NCI-H774 (cell line): ENCODE measurements around the gene LRP1B.
"Not testable (repeated sequence)": the region's sequence is repeated elsewhere in the genome, so short reads cannot be mapped to it uniquely, and the experiment has no call there.

Experiments
- DNase-seq: peaks from one replicate; lab custom pipeline; 2025; lab: John Stamatoyannopoulos, UW

Gene LRP1B

DNA sequence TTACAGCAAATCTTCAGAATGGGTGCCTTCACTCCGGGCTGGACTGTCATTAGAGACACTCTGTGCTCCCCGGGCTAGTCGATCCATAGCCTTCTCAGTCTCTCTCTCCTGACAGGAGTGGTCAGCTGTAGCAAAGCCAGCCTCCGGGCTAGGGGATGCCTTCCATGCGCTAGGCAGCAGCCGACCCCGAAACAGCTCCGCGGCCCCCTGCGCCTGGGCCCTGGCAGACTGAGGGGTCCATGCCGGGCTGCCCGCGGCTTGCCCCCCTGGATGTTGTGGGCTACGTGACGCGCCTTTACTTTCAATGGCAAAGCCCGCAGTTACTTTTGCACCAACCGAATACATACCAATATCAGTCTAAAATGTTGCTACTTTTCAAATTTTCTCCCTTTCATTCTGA lies 1447.2 kb downstream of the LRP1B start:
- DNase-seq, result no peak

DNA sequence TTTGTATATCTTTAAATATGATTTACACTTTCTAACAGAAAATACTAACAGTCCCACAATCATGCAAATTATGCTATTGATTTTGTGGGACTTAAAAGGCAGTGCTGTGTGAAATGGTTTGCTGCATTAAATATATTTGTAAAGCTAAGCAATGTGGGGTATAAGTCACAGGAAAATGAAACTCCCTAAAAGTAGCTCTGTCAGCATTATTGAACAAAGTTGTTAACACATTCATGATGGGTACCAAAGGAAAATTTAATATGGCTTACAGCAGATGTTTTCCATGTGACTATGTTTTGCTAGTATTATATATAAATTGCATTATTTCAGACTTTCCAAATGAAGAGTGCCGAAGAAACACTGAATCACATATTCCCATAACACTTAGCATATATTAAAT lies 1450.0 kb downstream of the LRP1B start:
- DNase-seq, result no peak

DNA sequence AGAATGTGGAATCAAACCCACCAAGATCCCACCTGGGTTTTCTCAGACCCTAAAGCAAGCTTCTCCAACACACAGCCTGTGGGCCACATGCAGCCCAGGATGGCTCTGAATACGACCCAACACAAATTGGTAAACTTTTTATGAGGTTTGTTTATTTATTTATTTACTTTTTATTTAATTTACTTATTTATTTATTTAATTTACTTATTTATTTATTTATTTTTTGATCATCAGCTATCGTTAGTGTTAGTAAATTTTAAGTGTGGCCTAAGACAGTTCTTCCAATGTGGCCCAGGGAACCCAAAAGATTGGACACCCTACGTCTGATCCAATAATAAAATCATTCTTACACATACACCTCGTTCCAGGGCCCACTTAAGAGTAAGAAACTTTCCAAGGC lies 1451.1 kb downstream of the LRP1B start:
- DNase-seq, result no peak

DNA sequence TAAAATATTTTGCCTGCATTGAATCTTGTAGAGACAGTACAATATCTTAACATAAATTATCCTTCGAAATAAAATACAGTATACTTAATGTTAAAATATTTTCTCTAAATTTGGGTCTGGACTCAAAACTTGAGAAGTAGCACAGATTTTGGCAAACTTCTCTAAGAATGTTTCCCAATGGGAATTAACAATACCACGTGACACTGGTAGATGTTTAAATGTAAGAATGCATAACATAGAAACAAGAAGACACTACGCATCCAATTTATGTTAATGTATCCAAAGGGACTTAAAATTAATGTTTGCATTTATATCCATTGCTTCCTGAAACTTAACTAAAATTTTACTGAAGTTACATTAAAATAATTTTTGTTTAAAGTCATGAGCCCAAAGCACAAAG lies 1460.9 kb downstream of the LRP1B start:
- no peak for DNase-seq

DNA sequence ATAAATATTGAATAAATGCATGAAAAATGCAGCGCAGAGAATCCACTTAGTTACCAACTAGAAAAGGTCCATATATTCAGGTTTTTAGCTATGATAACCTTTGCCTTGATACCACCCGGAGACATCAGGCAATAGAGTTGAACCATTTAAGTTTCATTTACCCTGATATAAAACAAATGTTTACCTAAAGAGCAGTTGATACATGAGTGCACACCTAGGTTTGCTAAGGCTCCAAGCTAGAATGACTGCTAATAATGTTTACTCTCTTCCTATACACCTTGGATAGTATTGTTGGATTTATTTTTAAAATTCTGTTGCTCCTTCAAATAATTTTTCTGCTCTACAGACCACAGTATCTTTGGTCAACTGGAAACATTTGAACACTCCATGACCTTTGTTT lies 1463.6 kb downstream of the LRP1B start:
- DNase-seq, result no peak

DNA sequence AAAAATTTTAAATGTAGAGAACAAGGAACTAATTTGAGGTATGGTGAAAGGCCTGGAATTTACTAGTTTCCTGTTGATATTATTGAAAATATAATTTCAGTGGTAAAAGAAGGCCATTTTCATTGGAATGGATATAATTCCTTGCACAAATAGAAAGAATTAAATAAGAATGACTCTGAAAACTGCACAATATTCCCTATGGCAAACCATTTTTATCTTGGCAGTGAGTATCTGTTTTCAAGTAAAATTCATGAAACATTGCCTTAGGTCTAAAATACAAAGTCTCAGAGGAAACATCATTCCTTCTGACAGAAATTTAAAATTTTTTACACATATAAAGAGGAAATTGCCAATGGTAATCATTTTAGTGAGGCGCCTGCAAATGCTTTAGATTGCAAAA lies 1468.3 kb downstream of the LRP1B start:
- no peak for DNase-seq

DNA sequence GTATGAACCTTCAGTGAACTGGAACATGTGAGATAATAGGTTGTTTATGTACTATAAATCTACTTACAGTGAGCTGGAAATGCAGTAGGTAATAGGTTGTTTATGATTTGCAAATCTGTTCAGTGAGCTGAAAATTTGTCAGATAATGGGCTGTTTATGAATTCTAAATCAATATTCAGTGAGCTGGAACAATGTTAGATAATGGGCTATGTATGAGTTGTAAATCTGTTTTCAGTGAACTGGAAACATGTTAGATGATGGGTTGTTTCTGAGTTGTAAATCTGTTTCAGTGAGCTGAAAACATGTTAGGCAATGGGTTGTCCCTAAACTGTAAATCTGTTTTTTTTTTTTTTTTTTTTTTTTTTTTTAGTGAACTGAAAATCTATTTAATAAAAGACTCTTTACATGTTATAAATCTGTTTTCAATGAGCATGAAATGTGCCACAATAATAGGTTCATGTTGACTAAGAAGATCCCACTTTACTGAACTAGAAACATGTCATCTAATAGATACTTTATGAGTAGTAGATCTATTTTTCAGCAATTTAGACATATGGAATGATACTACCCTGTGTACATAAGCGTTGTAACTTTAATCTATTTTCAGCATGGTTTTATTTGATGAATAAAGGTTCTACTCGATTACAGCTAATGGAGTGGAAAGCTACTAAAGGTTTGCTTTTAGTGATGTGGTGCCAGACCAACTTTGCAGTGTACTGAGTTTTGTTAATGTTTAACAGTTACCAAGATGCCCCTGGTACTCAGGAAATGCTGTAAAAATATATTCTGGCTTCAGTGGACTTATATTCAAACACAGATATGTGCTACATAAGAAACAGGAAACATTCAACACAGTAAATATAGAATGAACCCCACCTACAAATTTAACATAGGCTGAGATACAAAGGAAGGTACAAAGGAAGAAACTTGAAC lies 1471.8 kb downstream of the LRP1B start:
- no peak for DNase-seq

DNA sequence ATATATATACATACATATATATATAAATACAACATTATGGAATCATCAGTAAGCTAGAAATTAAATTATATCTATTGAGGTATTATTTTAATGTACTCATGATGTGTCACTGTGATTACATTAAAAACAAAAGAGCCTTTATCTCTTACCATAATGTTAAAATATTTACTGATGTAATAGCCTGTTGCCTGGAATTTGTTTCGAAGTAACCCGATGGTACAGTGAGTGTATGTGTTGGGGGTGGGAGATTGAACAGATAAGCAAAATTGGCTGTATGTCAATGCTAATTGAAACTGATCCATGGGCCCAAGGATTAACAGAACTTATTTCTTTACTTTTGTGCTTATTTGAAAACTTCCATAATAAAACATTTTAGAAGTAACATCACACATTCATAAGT lies 1473.2 kb downstream of the LRP1B start:
- DNase-seq, result no peak

DNA sequence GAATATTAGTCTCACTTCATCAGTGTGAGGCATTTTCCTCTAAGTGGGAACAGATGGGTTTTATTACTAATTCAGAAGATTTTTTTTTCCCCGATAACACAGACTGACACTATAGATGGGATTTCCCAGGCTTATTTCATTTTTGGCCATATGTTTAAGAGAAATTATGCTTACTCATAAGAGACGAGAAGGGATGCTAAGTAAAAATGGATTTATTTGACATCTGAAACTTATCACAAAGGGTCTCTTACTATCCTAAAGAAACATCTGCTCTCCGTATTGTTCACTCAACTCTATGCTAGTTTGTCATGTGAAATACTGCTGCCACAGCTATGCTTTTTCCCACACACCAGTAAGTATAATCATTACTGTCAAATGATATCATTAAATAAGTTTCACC lies 1476.3 kb downstream of the LRP1B start:
- no peak for DNase-seq

DNA sequence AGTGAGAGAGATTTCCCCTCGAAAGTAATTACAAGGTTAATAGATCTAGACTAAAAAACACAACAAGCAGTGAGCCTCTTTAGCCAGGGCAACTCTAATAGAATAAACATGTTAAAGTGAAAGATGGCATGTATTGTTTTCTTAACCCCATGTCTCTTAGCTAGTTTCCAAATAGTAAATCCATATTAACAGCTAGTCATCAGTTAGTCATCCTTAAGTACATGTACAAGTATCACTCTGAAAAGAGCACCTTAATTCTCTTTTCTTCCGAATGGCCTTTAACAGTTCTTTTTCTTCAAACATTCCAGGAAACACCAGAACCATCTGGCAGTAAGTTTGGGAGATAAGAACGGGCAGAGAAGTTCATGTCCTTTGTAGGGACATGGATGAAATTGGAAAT lies 1480.0 kb downstream of the LRP1B start:
- DNase-seq, result no peak

DNA sequence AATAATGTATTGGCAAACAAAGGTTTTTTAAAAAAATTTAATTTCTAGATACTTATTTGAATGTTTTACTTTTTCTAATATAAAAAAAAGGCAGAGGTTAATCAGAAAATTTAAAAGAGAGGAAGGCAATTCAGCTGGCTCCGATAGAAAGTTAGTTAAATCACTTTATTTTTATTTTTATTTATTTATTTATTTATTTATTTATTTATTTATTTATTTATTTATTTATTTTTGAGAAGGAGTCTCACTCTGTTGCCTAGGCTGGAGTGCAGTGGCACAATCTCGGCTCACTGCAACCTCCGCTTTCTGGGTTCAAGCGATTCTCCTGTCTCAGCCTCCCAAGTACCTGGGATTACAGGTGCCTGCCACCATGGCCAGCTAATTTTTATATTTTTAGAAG lies 1480.7 kb downstream of the LRP1B start:
- DNase-seq, result not testable (repeated sequence)

DNA sequence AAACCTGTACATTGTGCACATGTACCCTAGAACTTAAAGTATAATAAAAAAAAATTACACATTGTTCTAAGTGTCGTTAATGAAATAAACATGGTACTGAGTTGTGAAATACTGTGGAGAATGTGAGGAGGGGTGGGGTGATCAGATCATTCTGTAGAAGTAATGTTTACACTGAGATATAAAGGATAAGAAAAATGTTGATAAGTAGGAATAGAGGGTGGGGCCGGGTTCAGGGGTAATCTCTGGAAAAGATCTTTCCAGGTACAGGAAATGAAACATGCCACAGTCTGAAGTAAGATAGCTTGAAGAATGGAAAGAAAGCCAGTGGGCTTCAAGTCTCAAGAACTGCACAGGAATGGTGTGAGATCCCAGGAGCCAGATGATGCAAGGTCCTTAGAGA lies 1482.4 kb downstream of the LRP1B start:
- DNase-seq, result no peak

DNA sequence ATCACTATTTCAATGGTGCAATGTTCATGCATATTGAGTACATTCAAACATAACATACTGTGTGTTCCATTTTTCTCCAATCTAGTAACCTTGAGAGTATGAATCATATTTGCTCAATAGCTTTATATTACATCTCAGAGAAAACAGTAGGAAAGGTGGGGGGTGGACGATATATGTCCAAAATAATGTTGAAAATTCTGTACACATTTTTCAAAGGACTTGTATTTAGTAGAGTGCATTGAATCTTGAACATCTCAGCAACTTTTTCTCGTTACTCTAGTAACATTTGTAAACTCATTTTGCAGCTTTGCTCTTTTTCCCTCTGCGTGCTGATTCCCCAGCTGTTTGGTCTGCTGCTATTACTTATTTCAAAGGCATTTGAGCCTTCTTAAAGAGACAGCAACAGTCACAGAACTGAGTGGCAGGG lies 1487.0 kb downstream of the LRP1B start:
- no peak for DNase-seq

DNA sequence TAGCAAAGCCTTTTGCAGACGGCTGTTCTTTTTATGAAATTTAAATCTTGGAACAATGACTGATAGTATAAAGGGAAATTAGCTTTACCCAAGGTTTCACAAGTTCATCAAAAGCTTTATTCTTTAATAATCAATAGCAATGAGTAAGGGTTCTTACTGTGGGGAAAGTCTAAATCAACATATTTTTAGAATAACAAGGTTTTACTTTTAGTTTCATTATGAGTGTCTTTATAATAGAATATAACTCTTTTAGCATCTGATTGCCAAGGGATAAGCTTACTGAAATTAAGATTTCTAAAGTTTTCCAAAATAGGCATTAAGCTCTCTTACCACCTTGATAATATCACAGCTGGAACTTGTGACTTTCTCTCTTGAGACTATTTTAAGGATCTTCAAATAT lies 1489.7 kb downstream of the LRP1B start:
- no peak for DNase-seq

DNA sequence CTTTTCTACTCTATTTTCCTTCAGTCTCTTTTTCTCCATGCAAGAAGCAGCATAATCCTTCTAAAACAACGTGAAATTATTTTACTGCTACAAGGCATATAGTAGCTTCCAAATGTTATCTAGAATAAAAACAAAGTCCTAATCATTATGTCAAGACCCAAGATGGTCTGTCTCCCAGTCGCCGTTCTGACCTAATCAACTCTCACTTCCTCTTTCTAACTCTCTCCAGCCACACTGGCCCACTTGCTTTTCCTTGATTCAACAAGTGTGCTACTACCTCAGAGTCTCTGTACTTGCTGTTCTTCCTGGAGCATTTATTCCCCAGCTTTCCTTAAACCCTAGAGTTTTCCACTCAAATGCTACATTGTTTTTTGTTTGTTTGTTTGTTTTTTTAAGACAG lies 1491.2 kb downstream of the LRP1B start:
- no peak for DNase-seq

DNA sequence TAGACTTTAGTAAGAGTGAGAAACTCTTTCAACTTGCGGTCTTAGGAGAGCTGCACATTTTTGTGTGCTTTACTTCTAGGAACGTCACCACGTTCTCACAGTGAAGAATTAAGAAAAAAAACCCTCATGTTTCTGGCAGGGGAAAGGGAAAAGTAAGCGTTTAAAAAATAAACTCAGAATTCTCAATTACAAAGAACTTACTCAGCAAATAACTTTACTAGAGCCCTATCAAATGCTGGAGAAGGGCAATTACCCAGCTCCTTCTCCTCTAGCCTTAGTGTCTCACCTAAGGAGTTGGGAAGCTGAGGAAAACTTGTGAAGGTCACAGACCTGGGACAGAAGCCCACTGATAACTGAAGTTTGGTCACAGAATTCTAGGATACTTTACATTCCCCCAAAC lies 1500.3 kb downstream of the LRP1B start:
- no peak for DNase-seq

DNA sequence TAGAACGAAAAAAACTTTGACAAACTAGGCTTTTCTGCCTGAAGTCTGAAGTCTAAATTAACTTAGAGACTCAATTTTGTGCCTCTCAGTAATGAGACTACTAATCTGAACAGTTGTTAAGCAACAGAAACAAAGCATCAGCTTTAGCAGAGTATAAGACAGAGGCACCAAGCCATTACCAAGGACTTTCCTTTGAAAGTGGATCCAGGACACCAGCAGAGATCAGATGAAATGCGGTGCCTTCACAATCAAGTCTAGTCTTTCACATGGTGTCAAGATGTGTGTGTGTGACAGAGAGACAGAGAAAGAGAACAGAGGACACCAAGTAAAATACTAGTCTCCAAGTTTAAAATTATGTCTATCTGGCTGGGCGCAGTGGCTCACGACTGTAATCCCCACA lies 1502.9 kb downstream of the LRP1B start:
- no peak for DNase-seq

DNA sequence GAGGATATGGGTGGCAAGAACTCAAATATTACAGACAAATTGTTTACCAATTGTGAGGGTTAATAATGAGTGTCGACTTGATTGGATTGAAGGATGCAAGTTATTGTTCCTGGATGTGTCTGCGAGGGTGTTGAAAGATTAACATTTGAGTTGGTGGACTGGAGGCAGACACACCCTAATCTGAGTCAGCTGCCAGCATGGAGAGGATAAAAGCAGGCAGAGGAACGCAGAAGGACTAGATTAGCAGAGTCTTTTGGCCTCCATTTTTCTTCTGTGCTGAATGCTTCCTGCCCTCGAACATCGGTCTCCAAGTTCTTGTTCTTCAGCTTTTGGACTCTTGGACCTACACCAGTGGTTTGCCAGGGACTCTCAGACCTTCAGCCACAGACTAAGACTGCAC lies 1503.7 kb downstream of the LRP1B start:
- no peak for DNase-seq

DNA sequence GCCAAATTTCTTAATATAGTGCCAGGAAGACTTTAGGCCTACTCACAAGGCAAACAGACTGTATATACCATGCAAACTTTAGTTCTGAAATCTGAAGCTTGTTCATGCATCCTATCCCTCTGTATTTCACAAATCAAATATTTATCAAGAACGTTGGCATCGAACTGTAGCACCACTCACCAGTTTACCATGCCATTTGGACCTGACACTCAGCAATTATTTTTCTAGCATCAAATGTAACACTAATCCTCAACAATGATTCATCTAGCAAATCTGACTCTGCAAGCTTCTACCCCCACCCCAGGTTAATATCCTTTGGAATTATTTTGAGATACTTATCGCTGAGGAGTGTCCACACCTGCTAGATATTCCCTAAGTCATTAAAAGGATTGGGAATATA lies 1506.6 kb downstream of the LRP1B start:
- DNase-seq, result no peak

DNA sequence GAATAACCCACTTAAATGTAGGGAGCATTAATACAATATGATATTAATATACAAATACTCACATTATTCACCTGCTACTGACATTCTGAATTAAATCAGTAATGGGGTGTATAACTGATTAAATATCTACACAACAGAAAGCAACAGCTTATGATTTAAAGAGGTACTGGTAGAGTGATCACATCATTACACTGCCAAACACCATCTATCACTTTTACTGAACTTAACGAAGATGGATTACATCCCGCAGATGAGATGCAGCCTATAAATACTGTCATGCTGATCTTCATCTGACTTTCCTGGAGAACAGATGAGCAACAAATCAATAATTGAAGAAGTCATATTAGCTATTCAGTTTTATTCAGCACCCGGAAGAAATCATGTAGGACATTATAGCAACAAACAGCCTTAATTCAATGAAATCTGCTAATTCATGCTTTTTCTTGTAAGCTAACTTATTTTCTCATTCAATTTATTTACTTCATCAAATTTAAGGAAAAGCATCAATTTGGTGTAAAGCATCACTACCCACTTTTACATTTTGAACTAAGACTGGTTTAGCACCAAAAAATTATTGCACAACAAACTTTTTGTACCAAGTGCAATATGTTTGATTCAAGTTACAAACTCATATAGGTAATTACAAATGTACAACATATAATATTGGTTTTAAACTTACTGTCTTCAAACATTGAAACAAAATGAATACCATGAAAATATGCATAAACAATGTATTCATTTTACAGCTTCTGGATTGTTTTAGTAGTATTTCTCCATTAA lies 1509.0 kb downstream of the LRP1B start:
- DNase-seq, result no peak

DNA sequence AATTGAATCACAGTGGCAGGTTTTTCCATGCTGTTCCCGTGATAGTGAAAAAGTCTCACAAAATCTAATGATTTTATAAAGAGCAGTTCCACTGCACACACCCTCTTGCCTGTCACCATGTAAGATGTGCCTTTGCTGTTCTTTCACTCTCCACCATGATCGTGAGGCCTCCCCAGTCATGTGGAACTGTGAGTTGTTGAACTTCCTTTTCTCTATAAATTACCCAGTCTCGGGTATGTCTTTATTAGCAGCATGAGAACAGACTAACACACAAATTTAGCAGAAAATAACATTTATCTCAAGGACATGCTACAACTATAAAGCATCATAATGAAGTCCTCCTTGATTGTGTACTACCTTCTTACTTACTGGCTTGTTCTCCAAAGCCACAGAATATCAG lies 1526.0 kb downstream of the LRP1B start:
- DNase-seq, result no peak

DNA sequence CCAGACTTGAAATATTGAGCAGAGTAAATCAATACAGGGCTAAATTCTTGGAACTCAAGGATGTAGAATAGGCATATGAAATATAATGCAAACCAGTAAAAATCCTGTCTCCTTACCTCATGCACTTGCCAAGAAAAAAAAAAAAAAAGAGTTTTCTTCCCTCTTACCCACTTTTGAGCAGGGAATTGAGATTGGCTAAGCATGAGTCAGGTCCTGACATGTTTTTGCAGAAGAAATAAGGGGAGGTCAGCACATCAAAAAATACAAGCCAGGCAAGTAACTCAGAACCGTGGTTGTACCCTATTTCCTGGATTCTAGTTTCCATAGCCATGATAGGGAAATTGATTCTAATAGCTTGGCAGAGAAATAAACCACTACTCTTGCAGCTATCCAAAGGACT lies 1526.7 kb downstream of the LRP1B start:
- no peak for DNase-seq

DNA sequence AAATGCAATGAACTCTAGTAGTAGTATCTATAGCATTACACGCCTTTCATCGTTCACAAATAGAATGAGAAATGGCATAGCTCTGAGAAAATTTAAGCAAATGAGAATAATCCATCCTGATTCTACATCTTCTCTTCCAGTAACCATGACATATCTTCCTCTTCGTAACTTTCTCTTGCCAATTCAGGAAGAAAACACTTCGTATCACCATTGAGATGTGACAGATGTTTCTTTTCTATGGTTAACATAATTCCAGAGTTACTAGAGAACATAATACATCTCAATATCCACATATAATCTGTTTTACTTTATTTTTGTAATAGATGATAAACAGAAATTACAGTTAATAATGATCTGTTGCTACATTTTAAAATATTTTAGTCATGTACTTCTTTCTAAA lies 1527.4 kb downstream of the LRP1B start:
- DNase-seq, result no peak
